Fibroblast of lung (primary cell): ENCODE data around the gene DCST2. TPM values are rescaled to one million over a fixed set of nuclear protein-coding genes. Genes with fewer than 3 reads are reported as not detected.

Source experiments
- DNase-seq, 2 donors: peaks; one replicate each; pipeline versions ENCODE4 v3.0.0 to v3.0.0-alpha.2; 2010; ENCODE audit warnings: low read depth in 2 of 2
- H2AFZ ChIP-seq: 2 replicates; pipeline ENCODE4 v1.5.1; 2012; ENCODE audit warnings: low read length, control low read depth, inconsistent platforms
- H3K27ac ChIP-seq: 2 replicates; pipeline ENCODE4 v1.5.1; 2011; ENCODE audit warnings: low read length, control low read depth; ENCODE audit not compliant: insufficient read depth
- H3K27me3 ChIP-seq: 2 replicates; pipeline ENCODE4 v1.5.1; 2011; ENCODE audit warnings: mild to moderate bottlenecking, low read length; ENCODE audit not compliant: control insufficient read depth, insufficient read depth
- H3K36me3 ChIP-seq: 2 replicates; pipeline ENCODE4 v1.5.1; 2011; ENCODE audit warnings: low read length; ENCODE audit not compliant: control insufficient read depth, insufficient read depth
- H3K4me1 ChIP-seq: 2 replicates; pipeline ENCODE4 v1.5.1; 2011; ENCODE audit warnings: low read length; ENCODE audit not compliant: control insufficient read depth, insufficient read depth; ENCODE audit errors: extremely low read depth
- H3K4me2 ChIP-seq: 2 replicates; pipeline ENCODE4 v1.5.1; 2011; ENCODE audit warnings: low read length, control low read depth; ENCODE audit not compliant: insufficient read depth; ENCODE audit errors: extremely low read depth
- H3K4me3 ChIP-seq, 4 experiments: fragments of 200-600 bp in 1 of 4; sonication (generic) in 1 of 4; replicated peaks in 1 of 4; 2 replicates each; pipeline ENCODE4 v1.5.1; 2011 to 2016; ENCODE audit warnings: low read length in 4 of 4, low read depth in 3 of 4, mild to moderate bottlenecking in 3 of 4, control low read depth in 2 of 4, inconsistent platforms in 1 of 4, mixed read lengths in 1 of 4; ENCODE audit not compliant: insufficient read depth in 1 of 4; ENCODE audit errors: control extremely low read depth in 1 of 4
- H3K79me2 ChIP-seq: 2 replicates; pipeline ENCODE4 v1.5.1; 2012; ENCODE audit warnings: mild to moderate bottlenecking, low read length, inconsistent platforms; ENCODE audit not compliant: control insufficient read depth, insufficient read depth
- H3K9ac ChIP-seq: 2 replicates; pipeline ENCODE4 v1.5.1; 2011; ENCODE audit warnings: mild to moderate bottlenecking, low read length, control low read depth; ENCODE audit not compliant: insufficient read depth
- H3K9me3 ChIP-seq: 2 replicates; pipeline ENCODE4 v1.5.1; 2012; ENCODE audit warnings: low read depth, low read length; ENCODE audit not compliant: control insufficient read depth, insufficient read depth
- H4K20me1 ChIP-seq: 2 replicates; pipeline ENCODE4 v1.5.1; 2011; ENCODE audit warnings: low read length; ENCODE audit not compliant: control insufficient read depth, insufficient read depth; ENCODE audit errors: extremely low read depth
- CTCF ChIP-seq, 2 donors: IDR thresholded peaks in 1 of 2; conservative IDR thresholded peaks in 1 of 2; 1 replicate in 1 of 2; 2 replicates in 1 of 2; pipeline ENCODE4 v1.5.1; 2011 to 2012; ENCODE audit warnings: low read length in 2 of 2, control low read depth in 1 of 2, inconsistent platforms in 1 of 2, low read depth in 1 of 2, mild to moderate bottlenecking in 1 of 2
- EZH2 ChIP-seq: IDR thresholded peaks from 2 replicates; pipeline ENCODE4 v1.5.1; 2012; ENCODE audit warnings: low read length, control low read depth, mild to moderate bottlenecking; ENCODE audit errors: missing control alignments
- polyA plus RNA-seq, 2 donors: library from polyadenylated mRNA; depleted of rRNA in 1 of 2; stranded (reverse) in 1 of 2; unstranded in 1 of 2; fragments of >200 nt; gene quantifications; 2 replicates each; pipeline ENCODE4 v1.2.1, GENCODE V29; 2011 to 2012; ENCODE audit warnings: missing spikeins in 1 of 2
- total RNA-seq: library from RNA; depleted of rRNA; stranded (reverse); fragments of >200 nt; gene quantifications from 2 replicates; pipeline ENCODE4 v1.2.1, GENCODE V29; 2014

The DCST2 gene
- total and polyA plus RNA-seq, 2 donors (not counting 1 experiment from before 2014, with no cell fraction given), result 0.06 to 0.17 TPM

- Histone ChIP-seq H3K27me3 (no peaks in the 10 kb centered on the region), H3K79me2 (no peaks in the 10 kb centered on the region), H4K20me1 (no peaks in the 10 kb centered on the region), H3K36me3 (peaks cover 2% of the 10 kb centered on the region), H2AFZ (peak overlapping the region; percentile 1), H3K4me1 (peaks cover 10% of the 10 kb centered on the region), H3K4me2 (peak overlapping the region; percentile 88), H3K4me3 (peak overlapping the region; percentile 70 to 92 (median 87)), H3K9me3 (no peaks in the 10 kb centered on the region), H3K27ac (no peak overlapping the region), H3K9ac (no peak overlapping the region)
- peak in 1 of 2 donors; percentile 41 for DNase-seq
- TF ChIP-seq CTCF (conservative IDR thresholded peaks at IDR 0.05 in 1 of 2, IDR thresholded peaks at IDR 0.05 in 1 of 2; ENCODE audit: low read depth in 1 of 2, low read length in 2 of 2), result no peak
- TF ChIP-seq EZH2, result no peak
Observed at GRCh38 chr1:155064111-155064831, 30.7 kb upstream of the DCST2 start.

GRCh38 chr1:155063550-155064110 lies 30.0 kb upstream of the DCST2 start, which contains the start of gene EFNA4:
Gene EFNA4 (plus strand): TSS chr1:155063740. CDS start chr1:155063824, 84 bp downstream.
- Histone ChIP-seq H3K79me2 (no peaks in the 10 kb centered on the region), H3K4me2 (peak within 1 kb of the TSS; percentile 88), H3K4me1 (peaks cover 10% of the 10 kb centered on the region), H4K20me1 (no peaks in the 10 kb centered on the region), H3K9ac (peak within 1 kb of the TSS; percentile 77), H3K9me3 (no peaks in the 10 kb centered on the region), H3K27ac (peak within 1 kb of the TSS; percentile 43), H3K4me3 (peak within 1 kb of the TSS; percentile 70 to 92 (median 87)), H2AFZ (peak within 1 kb of the TSS; percentile 92), H3K27me3 (no peaks in the 10 kb centered on the region), H3K36me3 (peaks cover 2% of the 10 kb centered on the region)
- peak; percentile 75 to 83 for DNase-seq
- TF ChIP-seq CTCF (conservative IDR thresholded peaks at IDR 0.05 in 1 of 2, IDR thresholded peaks at IDR 0.05 in 1 of 2; ENCODE audit: low read depth in 1 of 2, low read length in 2 of 2) (no peak), EZH2 (no peak)

- H2AFZ ChIP-seq, result no peak overlapping the region
- H3K4me3 ChIP-seq, result peak overlapping the region; percentile 64 to 92 (median 87)
- no peak overlapping the region for H3K9ac ChIP-seq
- DNase-seq, result peak; percentile 25 to 44
- H3K36me3 ChIP-seq, result peaks cover 6% of the 10 kb centered on the region
- no peaks in the 10 kb centered on the region for H3K27me3 ChIP-seq
- no peaks in the 10 kb centered on the region for H3K9me3 ChIP-seq
- H3K79me2 ChIP-seq, result no peaks in the 10 kb centered on the region
- H3K4me2 ChIP-seq, result peak overlapping the region; percentile 88
- no peaks in the 10 kb centered on the region for H4K20me1 ChIP-seq
- H3K4me1 ChIP-seq, result peaks cover 10% of the 10 kb centered on the region
- H3K27ac ChIP-seq, result no peak overlapping the region
- TF ChIP-seq EZH2 (no peak), CTCF (conservative IDR thresholded peaks at IDR 0.05 in 1 of 2, IDR thresholded peaks at IDR 0.05 in 1 of 2; ENCODE audit: low read depth in 1 of 2, low read length in 2 of 2) (peak; percentile 57 to 84)
Observed at GRCh38 chr1:155062702-155063411, 29.3 kb upstream of the DCST2 start.
